Measurements from ENCODE around the gene OR51E2.

GRCh38 chr11:4740735-4741134 lies 43.1 kb upstream of the OR51E2 start:
- TF ChIP-seq CTCF (IDR thresholded peaks at IDR 0.05) (no peak), POLR2A (IDR thresholded peaks at IDR 0.05) (no peak), EP300 (IDR thresholded peaks at IDR 0.05; ENCODE audit: low read depth) (no peak)

Data from transverse colon (tissue), 3 donors.